Effector CD8-positive, alpha-beta T cell (primary cell): ENCODE results near the gene RAPGEF2.
"Not testable (repeated sequence)": the region's sequence is repeated elsewhere in the genome, so short reads cannot be mapped to it uniquely, and the experiment has no call there.

ENCODE experiments used
- DNase-seq: peaks from one replicate; lab custom pipeline; 2025; lab: John Stamatoyannopoulos, UW

RAPGEF2 gene

GRCh38 chr4:159161436-159161835, 58.6 kb downstream of the RAPGEF2 start:
- DNase-seq: not testable (repeated sequence)

- no peak for DNase-seq
These were observed 59.7 kb downstream of the RAPGEF2 start for GRCh38 chr4:159162576-159162975.

- no peak for DNase-seq
These were observed 60.6 kb downstream of the RAPGEF2 start for GRCh38 chr4:159163521-159163920.

- DNase-seq: no peak
These were observed 66.8 kb downstream of the RAPGEF2 start for GRCh38 chr4:159169404-159170302.

GRCh38 chr4:159171287-159171686, 68.4 kb downstream of the RAPGEF2 start:
- DNase-seq: no peak

- DNase-seq: no peak
These were observed 71.0 kb downstream of the RAPGEF2 start for GRCh38 chr4:159173886-159174285.

- DNase-seq: no peak
These were observed 71.8 kb downstream of the RAPGEF2 start for GRCh38 chr4:159174645-159175084.

- peak; percentile 24 for DNase-seq
These were observed 72.5 kb downstream of the RAPGEF2 start for GRCh38 chr4:159175085-159175988.

- DNase-seq: no peak
These were observed 73.1 kb downstream of the RAPGEF2 start for GRCh38 chr4:159175989-159176375.

GRCh38 chr4:159177265-159178150, 74.6 kb downstream of the RAPGEF2 start:
- no peak for DNase-seq

GRCh38 chr4:159178151-159178546, 75.3 kb downstream of the RAPGEF2 start:
- DNase-seq: no peak

GRCh38 chr4:159178979-159179969, 76.4 kb downstream of the RAPGEF2 start:
- DNase-seq: no peak

GRCh38 chr4:159183885-159184605, 81.2 kb downstream of the RAPGEF2 start:
- not testable (repeated sequence) for DNase-seq

GRCh38 chr4:159185591-159186023, 82.7 kb downstream of the RAPGEF2 start:
- DNase-seq: no peak

- DNase-seq: no peak
These were observed 85.8 kb downstream of the RAPGEF2 start for GRCh38 chr4:159188646-159189045.

GRCh38 chr4:159190651-159191050, 87.8 kb downstream of the RAPGEF2 start:
- DNase-seq: no peak

- no peak for DNase-seq
These were observed 89.1 kb downstream of the RAPGEF2 start for GRCh38 chr4:159191989-159192388.

- DNase-seq: no peak
These were observed 90.3 kb downstream of the RAPGEF2 start for GRCh38 chr4:159193046-159193620.

GRCh38 chr4:159195361-159195769, 92.5 kb downstream of the RAPGEF2 start:
- no peak for DNase-seq
